Spinal cord (tissue), 10 donors: ENCODE data around the gene HBQ1. TPM values are rescaled to one million over a fixed set of nuclear protein-coding genes. Genes with fewer than 3 reads are reported as not detected.
A peak's percentile ranks its signal among the peaks of the same experiment; 100 is the strongest.

Source experiments
- DNase-seq, 6 donors: peaks; one replicate each; pipeline versions ENCODE4 v3.0.0 to v3.0.0-alpha.2; 2013 to 2015; ENCODE audit warnings: low spot score in 6 of 6, low read depth in 4 of 6
- H3K27ac ChIP-seq: one replicate; pipeline ENCODE4 v1.5.1; 2013; ENCODE audit warnings: low read depth, low read length, control low read depth
- H3K27me3 ChIP-seq: one replicate; pipeline ENCODE4 v1.6.1; 2013; ENCODE audit warnings: low read length; ENCODE audit not compliant: control insufficient read depth, insufficient read depth
- H3K36me3 ChIP-seq: one replicate; pipeline ENCODE4 v1.6.1; 2013; ENCODE audit warnings: low read length; ENCODE audit not compliant: control insufficient read depth, insufficient read depth
- H3K4me1 ChIP-seq: one replicate; pipeline ENCODE4 v1.6.1; 2013; ENCODE audit warnings: low read length; ENCODE audit not compliant: control insufficient read depth, insufficient read depth
- H3K4me3 ChIP-seq: one replicate; pipeline ENCODE4 v1.5.1; 2013; ENCODE audit warnings: low read depth, low read length, control low read depth
- H3K9me3 ChIP-seq: one replicate; pipeline ENCODE4 v1.6.1; 2013; ENCODE audit warnings: low read length; ENCODE audit not compliant: control insufficient read depth, insufficient read depth
- WGBS: methylation state at CpG from one replicate; pipeline ENCODE4 v1.1.5; 2013; ENCODE audit warnings: missing lambda C conversion rate; ENCODE audit not compliant: insufficient coverage; 5-methylcytosine and 5-hydroxymethylcytosine counted together
- polyA plus RNA-seq, 2 donors: library from polyadenylated mRNA; unstranded; fragments of 120-200 nt; gene quantifications; one replicate each; pipeline ENCODE4 v1.2.1, GENCODE V29; 2013; ENCODE audit not compliant: insufficient read length in 2 of 2
- total RNA-seq, 2 donors: library from RNA; depleted of rRNA in 1 of 2; stranded (reverse); fragments of 120-200 nt in 1 of 2; fragments of >200 nt in 1 of 2; gene quantifications; one replicate each; pipeline versions ENCODE4 v1.2.3 to v1.2.4, GENCODE V29; 2013 to 2014
- donor health status: healthy.

The HBQ1 gene
- total and polyA plus RNA-seq, 4 donors, result 6.4 to 11.6 (median 8.5) TPM

- WGBS, result under 1% methylated on average over 89 of the region's 89 CpGs
- Histone ChIP-seq H3K27ac (no peak overlapping the region), H3K27me3 (peaks cover 33% of the 10 kb centered on the region), H3K4me1 (peaks cover 23% of the 10 kb centered on the region), H3K36me3 (peaks cover 21% of the 10 kb centered on the region), H3K9me3 (no peaks in the 10 kb centered on the region), H3K4me3 (peak overlapping the region; percentile 35)
- DNase-seq, result peak in 4 of 6 donors; percentile 38 to 86 (median 63)
These were observed 664 bp downstream of the HBQ1 start for GRCh38 chr16:180681-181564.

GRCh38 chr16:181565-182021 is 1.3 kb downstream of the HBQ1 start:
- peak in 1 of 6 donors; percentile 10 for DNase-seq
- Histone ChIP-seq H3K4me3 (no peak overlapping the region), H3K27me3 (peaks cover 33% of the 10 kb centered on the region), H3K9me3 (no peaks in the 10 kb centered on the region), H3K36me3 (peaks cover 22% of the 10 kb centered on the region), H3K4me1 (peaks cover 23% of the 10 kb centered on the region), H3K27ac (no peak overlapping the region)
- WGBS, result 16% methylated on average over 20 of the region's 22 CpGs

GRCh38 chr16:183005-183404 is 2.7 kb downstream of the HBQ1 start:
- H3K36me3 ChIP-seq, result peaks cover 32% of the 10 kb centered on the region
- H3K27me3 ChIP-seq, result peaks cover 24% of the 10 kb centered on the region
- H3K27ac ChIP-seq, result no peak overlapping the region
- no peak for DNase-seq
- H3K4me1 ChIP-seq, result peaks cover 19% of the 10 kb centered on the region
- no peaks in the 10 kb centered on the region for H3K9me3 ChIP-seq
- H3K4me3 ChIP-seq, result no peak overlapping the region
- 89% methylated on average over 7 of the region's 7 CpGs for WGBS

- peaks cover 14% of the 10 kb centered on the region for H3K4me1 ChIP-seq
- H3K27me3 ChIP-seq, result peaks cover 5% of the 10 kb centered on the region
- no peak overlapping the region for H3K27ac ChIP-seq
- H3K36me3 ChIP-seq, result peaks cover 55% of the 10 kb centered on the region
- no peaks in the 10 kb centered on the region for H3K9me3 ChIP-seq
- DNase-seq, result no peak
- WGBS, result 86% methylated on average over 12 of the region's 13 CpGs
- H3K4me3 ChIP-seq, result no peak overlapping the region
These were observed 5.0 kb downstream of the HBQ1 start for GRCh38 chr16:185213-185612.

- WGBS, result 100% methylated on average over 1 of the region's 11 CpGs
- Histone ChIP-seq H3K27me3 (peaks cover 5% of the 10 kb centered on the region), H3K4me1 (peaks cover 11% of the 10 kb centered on the region), H3K36me3 (peaks cover 59% of the 10 kb centered on the region), H3K9me3 (no peaks in the 10 kb centered on the region), H3K27ac (no peak overlapping the region), H3K4me3 (no peak overlapping the region)
- no peak for DNase-seq
These were observed 5.4 kb downstream of the HBQ1 start for GRCh38 chr16:185691-186090.

- peaks cover 76% of the 10 kb centered on the region for H3K36me3 ChIP-seq
- H3K27me3 ChIP-seq, result no peaks in the 10 kb centered on the region
- no peak overlapping the region for H3K27ac ChIP-seq
- H3K4me3 ChIP-seq, result no peak overlapping the region
- 100% methylated on average over 7 of the region's 8 CpGs for WGBS
- H3K9me3 ChIP-seq, result no peaks in the 10 kb centered on the region
- no peak for DNase-seq
- no peaks in the 10 kb centered on the region for H3K4me1 ChIP-seq
These were observed 7.1 kb downstream of the HBQ1 start for GRCh38 chr16:187330-187729.

- 87% methylated on average over 5 of the region's 8 CpGs for WGBS
- no peak for DNase-seq
- Histone ChIP-seq H3K9me3 (no peaks in the 10 kb centered on the region), H3K4me1 (no peaks in the 10 kb centered on the region), H3K36me3 (peaks cover 86% of the 10 kb centered on the region), H3K27ac (no peak overlapping the region), H3K27me3 (no peaks in the 10 kb centered on the region), H3K4me3 (no peak overlapping the region)
These were observed 8.4 kb downstream of the HBQ1 start for GRCh38 chr16:188674-189073.

- H3K9me3 ChIP-seq, result no peaks in the 10 kb centered on the region
- no peaks in the 10 kb centered on the region for H3K27me3 ChIP-seq
- H3K27ac ChIP-seq, result no peak overlapping the region
- no peaks in the 10 kb centered on the region for H3K4me1 ChIP-seq
- DNase-seq, result no peak
- H3K36me3 ChIP-seq, result peaks cover 88% of the 10 kb centered on the region
- WGBS, result 96% methylated on average over 34 of the region's 34 CpGs
- H3K4me3 ChIP-seq, result no peak overlapping the region
These were observed 9.4 kb downstream of the HBQ1 start for GRCh38 chr16:189604-190186.

- Histone ChIP-seq H3K9me3 (no peaks in the 10 kb centered on the region), H3K27ac (no peak overlapping the region), H3K27me3 (no peaks in the 10 kb centered on the region), H3K4me1 (no peaks in the 10 kb centered on the region), H3K36me3 (peaks cover 97% of the 10 kb centered on the region), H3K4me3 (no peak overlapping the region)
- DNase-seq, result no peak
- 91% methylated on average over 3 of the region's 4 CpGs for WGBS
These were observed 11.6 kb downstream of the HBQ1 start for GRCh38 chr16:191831-192230.

- H3K9me3 ChIP-seq, result no peaks in the 10 kb centered on the region
- H3K4me1 ChIP-seq, result no peaks in the 10 kb centered on the region
- H3K27ac ChIP-seq, result no peak overlapping the region
- WGBS, result 98% methylated on average over 7 of the region's 11 CpGs
- no peak for DNase-seq
- H3K36me3 ChIP-seq, result peaks cover 98% of the 10 kb centered on the region
- no peaks in the 10 kb centered on the region for H3K27me3 ChIP-seq
- H3K4me3 ChIP-seq, result no peak overlapping the region
These were observed 12.4 kb downstream of the HBQ1 start for GRCh38 chr16:192686-193085.
